IMR-90 (cell line): ENCODE results near the gene ELMO1. TPM values are rescaled to one million over a fixed set of nuclear protein-coding genes. Genes with fewer than 3 reads are reported as not detected.

Experiments
- ATAC-seq: fragments of 200-7000 bp; cut with Tn5 transposase; 2 replicates; pipeline ENCODE4 v1.9.1; 2020; ENCODE audit warnings: low read depth, mild to moderate bottlenecking, moderate library complexity
- BruUV-seq: library from RNA; stranded (reverse); fragments of 400-500 nt; replicated peaks from 2 replicates; lab custom pipeline; 2021; lab: Mats Ljungman, UMichigan
- CTCF ChIA-PET: fragments of 300-600 bp; formaldehyde crosslinking; extraction: SDS; loops from one replicate; lab custom pipeline; 2021; ENCODE audit warnings: antibody characterized with exemption; lab: Yijun Ruan, JAX
- POLR2A ChIA-PET: fragments of 300-600 bp; sonication (Branson Sonifier 250); formaldehyde crosslinking; loops from one replicate; lab custom pipeline; 2022; ENCODE audit warnings: antibody characterized with exemption; ENCODE audit not compliant: unreplicated experiment; lab: Charles Lee
- DNase-seq: peaks from one replicate; pipeline ENCODE4 v3.0.0; 2013
- H2AFZ ChIP-seq: replicated peaks from 2 replicates; pipeline ENCODE3; 2013; ENCODE audit warnings: low read length, mild to moderate bottlenecking; ENCODE audit not compliant: poor library complexity
- H2AK5ac ChIP-seq: 2 replicates; pipeline ENCODE4 v1.6.1; 2013; ENCODE audit warnings: low read depth, low read length, inconsistent platforms
- H2AK9ac ChIP-seq: replicated peaks from 2 replicates; pipeline ENCODE3; 2013; ENCODE audit warnings: mild to moderate bottlenecking, low read depth, low read length, moderate library complexity; ENCODE audit not compliant: poor library complexity
- H2BK120ac ChIP-seq: 2 replicates; pipeline ENCODE4 v1.6.1; 2013; ENCODE audit warnings: low read depth, low read length, inconsistent platforms
- H2BK15ac ChIP-seq: 3 replicates; pipeline ENCODE4 v1.6.1; 2013; ENCODE audit warnings: low read depth, low read length, inconsistent platforms
- H2BK20ac ChIP-seq: 2 replicates; pipeline ENCODE4 v1.6.1; 2013; ENCODE audit warnings: low read depth, mild to moderate bottlenecking, inconsistent platforms, low read length, moderate library complexity
- H2BK5ac ChIP-seq: 2 replicates; pipeline ENCODE4 v1.6.1; 2013; ENCODE audit warnings: mild to moderate bottlenecking, low read depth, low read length, inconsistent platforms; ENCODE audit not compliant: poor library complexity, severe bottlenecking
- H3K14ac ChIP-seq: replicated peaks from 2 replicates; pipeline ENCODE4 v1.6.1; 2013; ENCODE audit warnings: low read depth, low read length, inconsistent platforms
- H3K18ac ChIP-seq: 2 replicates; pipeline ENCODE4 v1.6.1; 2013; ENCODE audit warnings: low read depth, low read length, control low read depth
- H3K23ac ChIP-seq: 2 replicates; pipeline ENCODE4 v1.6.1; 2013; ENCODE audit warnings: low read depth, low read length, inconsistent platforms
- H3K27ac ChIP-seq: 2 replicates; pipeline ENCODE4 v1.5.1; 2013; ENCODE audit warnings: mild to moderate bottlenecking, control low read depth, low read length; ENCODE audit not compliant: insufficient read depth
- H3K27me3 ChIP-seq: 2 replicates; pipeline ENCODE4 v1.6.1; 2013; ENCODE audit warnings: low read length; ENCODE audit not compliant: control insufficient read depth, insufficient read depth
- H3K36me3 ChIP-seq: 2 replicates; pipeline ENCODE4 v1.6.1; 2013; ENCODE audit warnings: low read length, mixed read lengths; ENCODE audit not compliant: control insufficient read depth, insufficient read depth
- H3K4ac ChIP-seq: 2 replicates; pipeline ENCODE4 v1.6.1; 2013; ENCODE audit warnings: low read depth, low read length, inconsistent platforms
- H3K4me1 ChIP-seq: 2 replicates; pipeline ENCODE4 v1.6.1; 2013; ENCODE audit warnings: low read length, mixed read lengths; ENCODE audit not compliant: control insufficient read depth, insufficient read depth
- H3K4me2 ChIP-seq: 2 replicates; pipeline ENCODE4 v1.6.1; 2013; ENCODE audit warnings: low read depth, mild to moderate bottlenecking, control low read depth, low read length, moderate library complexity
- H3K4me3 ChIP-seq: 2 replicates; pipeline ENCODE4 v1.5.1; 2013; ENCODE audit warnings: low read depth, mild to moderate bottlenecking, control low read depth, low read length, moderate library complexity; ENCODE audit not compliant: insufficient read depth
- H3K56ac ChIP-seq: 2 replicates; pipeline ENCODE4 v1.6.1; 2013; ENCODE audit warnings: low read length, inconsistent platforms; ENCODE audit not compliant: insufficient read depth; ENCODE audit errors: extremely low read depth
- H3K79me1 ChIP-seq, 2 experiments: 2 replicates each; pipeline ENCODE4 v1.6.1; 2013; ENCODE audit warnings: low read length in 2 of 2, inconsistent platforms in 1 of 2, low read depth in 1 of 2
- H3K9ac ChIP-seq: 2 replicates; pipeline ENCODE4 v1.6.1; 2013; ENCODE audit warnings: low read depth, low read length, control low read depth
- H3K9me1 ChIP-seq: 2 replicates; pipeline ENCODE4 v1.6.1; 2013; ENCODE audit warnings: low read length, inconsistent platforms; ENCODE audit not compliant: insufficient read depth
- H3K9me3 ChIP-seq: 2 replicates; pipeline ENCODE4 v1.6.1; 2013; ENCODE audit warnings: low read length; ENCODE audit not compliant: control insufficient read depth, insufficient read depth
- H4K20me1 ChIP-seq: 2 replicates; pipeline ENCODE4 v1.6.1; 2013; ENCODE audit warnings: low read length, inconsistent platforms; ENCODE audit not compliant: insufficient read depth
- H4K5ac ChIP-seq: 2 replicates; pipeline ENCODE4 v1.6.1; 2013; ENCODE audit warnings: mild to moderate bottlenecking, low read depth, low read length, control low read depth
- H4K8ac ChIP-seq, 2 experiments: 2 replicates each; pipeline ENCODE4 v1.6.1; 2013; ENCODE audit warnings: low read depth in 2 of 2, low read length in 2 of 2, control low read depth in 1 of 2, inconsistent platforms in 1 of 2
- H4K91ac ChIP-seq: 2 replicates; pipeline ENCODE4 v1.6.1; 2013; ENCODE audit warnings: low read depth, low read length, inconsistent platforms; ENCODE audit not compliant: insufficient read depth
- BHLHE40 ChIP-seq: fragments of 150-350 bp; IDR thresholded peaks from 2 replicates; pipeline ENCODE4 v1.6.1; 2016; ENCODE audit warnings: mild to moderate bottlenecking, low read depth, low read length
- CEBPB ChIP-seq: IDR thresholded peaks from 2 replicates; pipeline ENCODE4 v1.6.1; 2012; ENCODE audit warnings: low read depth, low read length, improper control_type of control experiment
- CTCF ChIP-seq: conservative IDR thresholded peaks from 2 replicates; pipeline ENCODE4 v1.5.1; 2012; ENCODE audit warnings: mild to moderate bottlenecking, low read depth, low read length, improper control_type of control experiment
- ELK1 ChIP-seq: fragments of 150-350 bp; IDR thresholded peaks from 2 replicates; pipeline ENCODE4 v1.6.1; 2016; ENCODE audit warnings: low read depth, mild to moderate bottlenecking, low read length, moderate library complexity, borderline replicate concordance
- MAZ ChIP-seq: IDR thresholded peaks from 2 replicates; pipeline ENCODE4 v1.6.1; 2012; ENCODE audit warnings: low read depth, mild to moderate bottlenecking, low read length, improper control_type of control experiment, moderate library complexity, borderline replicate concordance
- MXI1 ChIP-seq: IDR thresholded peaks from 2 replicates; pipeline ENCODE4 v1.6.1; 2012; ENCODE audit warnings: low read depth, mild to moderate bottlenecking, low read length, moderate library complexity, borderline replicate concordance
- NFE2L2 ChIP-seq: fragments of 150-350 bp; IDR thresholded peaks from 2 replicates; pipeline ENCODE4 v1.6.1; 2016; ENCODE audit warnings: low read depth, mild to moderate bottlenecking, low read length
- POLR2A ChIP-seq: IDR thresholded peaks from 2 replicates; pipeline ENCODE4 v1.6.1; 2012; ENCODE audit warnings: mild to moderate bottlenecking, low read depth, low read length
- RAD21 ChIP-seq: IDR thresholded peaks from 2 replicates; pipeline ENCODE4 v1.6.1; 2012; ENCODE audit warnings: low read length, improper control_type of control experiment
- RCOR1 ChIP-seq: IDR thresholded peaks from 2 replicates; pipeline ENCODE4 v1.6.1; 2012; ENCODE audit warnings: mild to moderate bottlenecking, low read length, improper control_type of control experiment; ENCODE audit not compliant: insufficient replicate concordance
- RFX5 ChIP-seq: IDR thresholded peaks from 2 replicates; pipeline ENCODE4 v1.8.0; 2012; ENCODE audit warnings: low read depth, mild to moderate bottlenecking, low read length, moderate library complexity
- SMC3 ChIP-seq: fragments of 150-350 bp; IDR thresholded peaks from 2 replicates; pipeline ENCODE4 v1.6.1; 2016; ENCODE audit warnings: low read depth, mild to moderate bottlenecking, antibody characterized with exemption, low read length, moderate library complexity
- WGBS, 2 experiments: methylation state at CpG; one replicate each; pipeline versions ENCODE4 v1.1.5 to v1.1.7; 2013; ENCODE audit warnings: missing lambda C conversion rate in 2 of 2; ENCODE audit not compliant: insufficient read length in 1 of 2; ENCODE audit errors: extremely low coverage in 2 of 2; 5-methylcytosine and 5-hydroxymethylcytosine counted together
- dilution Hi-C: fragments of 300-500 bp; cut with HindIII; formaldehyde crosslinking; loops from one replicate; pipeline ENCODE4 v1.14.3; 2018; ENCODE audit warnings: low sequenced_read_pairs; ENCODE audit not compliant: unreplicated experiment
- in situ Hi-C: fragments of 300-500 bp; cut with MboI; formaldehyde crosslinking; loops from 3 replicates; pipeline ENCODE4 v1.14.3; 2019; ENCODE audit warnings: low sequenced_read_pairs, inconsistent platforms, mixed read lengths
- intact Hi-C: fragments of 100-400 bp; cut with micrococcal nuclease; formaldehyde crosslinking; loops from 2 replicates; pipeline ENCODE4 v1.10.0; 2022
- polyA plus RNA-seq, 3 experiments: library from polyadenylated mRNA; depleted of rRNA; stranded (reverse); fragments of >200 nt; gene quantifications; 2 replicates each; pipeline ENCODE4 v1.2.3, GENCODE V29; 2012; ENCODE audit warnings: low replicate concordance in 1 of 3
- total RNA-seq: library from RNA; depleted of rRNA; stranded (reverse); fragments of >200 nt; gene quantifications from 2 replicates; pipeline ENCODE4 v1.2.3, GENCODE V29; 2012

ELMO1 gene
- total and polyA plus RNA-seq, 2 of the 4 experiments (the other 2 are of a cell fraction) = 0.03 TPM; not detected in 1

GRCh38 chr7:36838616-36839225, 609.9 kb downstream of the ELMO1 start:
- TF ChIP-seq CEBPB (no peak), RCOR1 (no peak), ELK1 (no peak), BHLHE40 (no peak), RAD21 (no peak), MXI1 (no peak), NFE2L2 (no peak), CTCF (no peak), RFX5 (no peak), SMC3 (no peak), POLR2A (no peak), MAZ (no peak)
- no peak overlapping the region for H3K4me3 ChIP-seq
- ChIA-PET CTCF (no interaction called here), POLR2A (no interaction called here)
- no peak overlapping the region for H4K8ac ChIP-seq
- H3K18ac ChIP-seq = no peak overlapping the region
- H3K56ac ChIP-seq = no peak overlapping the region
- no peak overlapping the region for H2BK120ac ChIP-seq
- no peak overlapping the region for H3K23ac ChIP-seq
- H3K27ac ChIP-seq = no peak overlapping the region
- ATAC-seq (no peak), DNase-seq (no peak)
- H3K14ac ChIP-seq = no peak overlapping the region
- in situ Hi-C loops = no loop called here
- H4K91ac ChIP-seq = no peak overlapping the region
- no peak overlapping the region for H3K4ac ChIP-seq
- H3K36me3 ChIP-seq = no peaks in the 10 kb centered on the region
- H3K4me1 ChIP-seq = no peaks in the 10 kb centered on the region
- no peak overlapping the region for H2BK5ac ChIP-seq
- H2BK15ac ChIP-seq = no peak overlapping the region
- H4K5ac ChIP-seq = no peak overlapping the region
- H2AFZ ChIP-seq = no peak overlapping the region
- H3K9me1 ChIP-seq = no peaks in the 10 kb centered on the region
- no TSS peak for BruUV-seq
- H3K27me3 ChIP-seq = no peaks in the 10 kb centered on the region
- intact Hi-C loops = no loop called here
- no peak overlapping the region for H3K4me2 ChIP-seq
- 73% methylated on average over 3 of the region's 9 CpGs; no CpG with 5 or more reads in 1 of the 2 experiments for WGBS, 2 experiments
- no peaks in the 10 kb centered on the region for H4K20me1 ChIP-seq
- dilution Hi-C loops = no loop called here
- no peak overlapping the region for H2AK9ac ChIP-seq
- no peak overlapping the region for H2BK20ac ChIP-seq
- no peaks in the 10 kb centered on the region for H3K9me3 ChIP-seq
- H2AK5ac ChIP-seq = no peak overlapping the region
- H3K9ac ChIP-seq = no peak overlapping the region
- no peaks in the 10 kb centered on the region for H3K79me1 ChIP-seq
